ENCODE measurements around the gene S100A10.

GRCh38 chr1:151940541-151940940, 53.1 kb downstream of the S100A10 start:
- TF ChIP-seq CTCF (conservative IDR thresholded peaks at IDR 0.05; ENCODE audit: low read depth, low read length) (no peak), POLR2A (IDR thresholded peaks at IDR 0.05; ENCODE audit: low read depth, low read length) (no peak), RAD21 (IDR thresholded peaks at IDR 0.05; ENCODE audit: low read length) (no peak), BHLHE40 (IDR thresholded peaks at IDR 0.05; ENCODE audit: low read depth, low read length) (no peak), CEBPB (IDR thresholded peaks at IDR 0.05; ENCODE audit: low read depth, low read length) (no peak), USF2 (IDR thresholded peaks at IDR 0.05; ENCODE audit: low read depth, low read length) (no peak), RCOR1 (IDR thresholded peaks at IDR 0.05; ENCODE audit: insufficient replicate concordance, low read length) (no peak), MAZ (IDR thresholded peaks at IDR 0.05; ENCODE audit: borderline replicate concordance, low read depth, low read length) (no peak), CHD1 (IDR thresholded peaks at IDR 0.05; ENCODE audit: low read depth, low read length) (no peak)

All from IMR-90 (cell line).